NCI-H128 (cell line): Measurements from ENCODE around the gene GPX2.

Experiments
- DNase-seq: peaks from one replicate; lab custom pipeline; 2025; ENCODE audit not compliant: unreplicated experiment; lab: John Stamatoyannopoulos, UW

Gene GPX2

GRCh38 chr14:64960762-64961276, 18.3 kb upstream of the GPX2 start:
- DNase-seq = no peak

GRCh38 chr14:64958743-64959142, 16.2 kb upstream of the GPX2 start:
- no peak for DNase-seq

- DNase-seq = no peak
Observed at GRCh38 chr14:64958201-64958600, 15.7 kb upstream of the GPX2 start.

GRCh38 chr14:64956697-64957406, 14.3 kb upstream of the GPX2 start:
- no peak for DNase-seq

GRCh38 chr14:64955297-64955696, 12.8 kb upstream of the GPX2 start:
- no peak for DNase-seq

GRCh38 chr14:64954491-64955240, 12.1 kb upstream of the GPX2 start:
- no peak for DNase-seq

GRCh38 chr14:64953661-64954060, 11.1 kb upstream of the GPX2 start:
- no peak for DNase-seq

- DNase-seq = no peak
Observed at GRCh38 chr14:64953310-64953654, 10.7 kb upstream of the GPX2 start.

GRCh38 chr14:64952598-64953309, 10.2 kb upstream of the GPX2 start:
- DNase-seq = no peak

GRCh38 chr14:64951724-64952123, 9.2 kb upstream of the GPX2 start:
- DNase-seq = no peak

GRCh38 chr14:64951291-64951690, 8.7 kb upstream of the GPX2 start:
- DNase-seq = no peak

- DNase-seq = no peak
Observed at GRCh38 chr14:64950889-64951288, 8.3 kb upstream of the GPX2 start.

GRCh38 chr14:64948612-64949210, 6.2 kb upstream of the GPX2 start:
- DNase-seq = no peak

GRCh38 chr14:64947710-64948611, 5.4 kb upstream of the GPX2 start:
- DNase-seq = no peak

- DNase-seq = no peak
Observed at GRCh38 chr14:64946310-64947045, 3.9 kb upstream of the GPX2 start.

- no peak for DNase-seq
Observed at GRCh38 chr14:64945431-64946178, 3.1 kb upstream of the GPX2 start.

- no peak for DNase-seq
Observed at GRCh38 chr14:64944861-64945260, 2.3 kb upstream of the GPX2 start.

- no peak for DNase-seq
Observed at GRCh38 chr14:64944041-64944440, 1.5 kb upstream of the GPX2 start.

GRCh38 chr14:64943556-64943955, 1.0 kb upstream of the GPX2 start:
- DNase-seq = no peak
